HEK293 (cell line): Measurements from ENCODE around the gene WIPF3.

ENCODE experiments used
- CTCF ChIA-PET: fragments of 350-600 bp; formaldehyde crosslinking; extraction: SDS; loops from one replicate; lab custom pipeline; 2021; ENCODE audit warnings: antibody characterized with exemption; lab: Yijun Ruan, JAX
- POLR2A ChIA-PET: fragments of 300-600 bp; formaldehyde crosslinking; extraction: SDS; loops from one replicate; lab custom pipeline; 2020; ENCODE audit warnings: antibody characterized with exemption, inconsistent platforms; lab: Yijun Ruan, JAX
- H3K27ac ChIP-seq: fragments of 200-500 bp; sonication (Bioruptor generic); 2 replicates; pipeline ENCODE4 v1.5.1; 2014; ENCODE audit warnings: low read depth, low read length, control low read depth, inconsistent platforms; ENCODE audit errors: extremely low read depth
- H3K36me3 ChIP-seq, 2 experiments: fragments of 200-500 bp in 1 of 2; sonication (Bioruptor generic) in 1 of 2; 1 replicate in 1 of 2; 2 replicates in 1 of 2; pipeline ENCODE4 v1.5.1; 2014 to 2017; ENCODE audit warnings: inconsistent platforms in 2 of 2, low read length in 2 of 2; ENCODE audit not compliant: control insufficient read depth in 2 of 2, insufficient read depth in 1 of 2
- H3K4me1 ChIP-seq: fragments of 200-500 bp; sonication (Bioruptor generic); 2 replicates; pipeline ENCODE4 v1.5.1; 2014; ENCODE audit warnings: mild to moderate bottlenecking, low read length, inconsistent platforms; ENCODE audit not compliant: control insufficient read depth, insufficient read depth
- H3K4me3 ChIP-seq: 2 replicates; pipeline ENCODE4 v1.5.1; 2011; ENCODE audit warnings: low read depth, mild to moderate bottlenecking, control low read depth, low read length, moderate library complexity
- H3K9me3 ChIP-seq: fragments of 200-500 bp; sonication (Bioruptor generic); 2 replicates; pipeline ENCODE4 v1.5.1; 2014; ENCODE audit warnings: low read depth, low read length, inconsistent platforms; ENCODE audit not compliant: control insufficient read depth, insufficient read depth
- HOXC10 ChIP-seq: sonication (generic); formaldehyde crosslinking; IDR thresholded peaks from 2 replicates; pipeline ENCODE4 v1.8.1; 2023; ENCODE audit warnings: mild to moderate bottlenecking, missing genetic modification reagents
- OSR2 ChIP-seq: fragments of 450-650 bp; formaldehyde crosslinking; IDR thresholded peaks from 2 replicates; pipeline ENCODE4 v1.5.1; 2016; ENCODE audit warnings: missing biosample characterization, missing genetic modification characterization
- OVOL3 ChIP-seq: fragments of 450-650 bp; formaldehyde crosslinking; IDR thresholded peaks from 2 replicates; pipeline ENCODE4 v1.5.1; 2016; ENCODE audit warnings: missing biosample characterization, missing genetic modification characterization
- ZBTB1 ChIP-seq: fragments of 450-650 bp; formaldehyde crosslinking; IDR thresholded peaks from 2 replicates; pipeline ENCODE4 v1.5.1; 2016; ENCODE audit warnings: missing biosample characterization, missing genetic modification characterization
- ZNF146 ChIP-seq: fragments of 450-650 bp; formaldehyde crosslinking; IDR thresholded peaks from 2 replicates; pipeline ENCODE4 v1.5.1; 2016; ENCODE audit warnings: missing biosample characterization, missing genetic modification characterization
- ZNF184 ChIP-seq: fragments of 450-650 bp; IDR thresholded peaks from 2 replicates; pipeline ENCODE4 v1.5.1; 2018; ENCODE audit warnings: missing biosample characterization, mild to moderate bottlenecking, missing genetic modification characterization
- ZNF239 ChIP-seq: fragments of 450-650 bp; formaldehyde crosslinking; IDR thresholded peaks from 2 replicates; pipeline ENCODE4 v1.5.1; 2016; ENCODE audit warnings: missing biosample characterization, missing genetic modification characterization
- ZNF302 ChIP-seq: fragments of 450-650 bp; formaldehyde crosslinking; IDR thresholded peaks from 2 replicates; pipeline ENCODE4 v1.5.1; 2016; ENCODE audit warnings: missing biosample characterization, missing genetic modification characterization, low read depth
- ZNF324 ChIP-seq: fragments of 450-650 bp; formaldehyde crosslinking; IDR thresholded peaks from 2 replicates; pipeline ENCODE4 v1.5.1; 2016; ENCODE audit warnings: missing biosample characterization, missing genetic modification characterization
- ZNF416 ChIP-seq: fragments of 450-650 bp; formaldehyde crosslinking; IDR thresholded peaks from 2 replicates; pipeline ENCODE4 v1.5.1; 2016; ENCODE audit warnings: missing biosample characterization, missing genetic modification characterization
- ZNF600 ChIP-seq: fragments of 450-650 bp; formaldehyde crosslinking; IDR thresholded peaks from 2 replicates; pipeline ENCODE4 v1.5.1; 2016; ENCODE audit warnings: missing biosample characterization, missing genetic modification characterization
- ZNF654 ChIP-seq: fragments of 450-650 bp; formaldehyde crosslinking; IDR thresholded peaks from 2 replicates; pipeline ENCODE4 v1.5.1; 2016; ENCODE audit warnings: low read depth, missing biosample characterization, missing genetic modification characterization
- ZNF660 ChIP-seq: fragments of 450-650 bp; IDR thresholded peaks from 2 replicates; pipeline ENCODE4 v1.5.1; 2018; ENCODE audit warnings: missing biosample characterization, mild to moderate bottlenecking, missing genetic modification characterization
- ZNF664 ChIP-seq: fragments of 450-650 bp; formaldehyde crosslinking; IDR thresholded peaks from 2 replicates; pipeline ENCODE4 v1.5.1; 2016; ENCODE audit warnings: missing biosample characterization, missing genetic modification characterization
- ZSCAN23 ChIP-seq: fragments of 450-650 bp; formaldehyde crosslinking; IDR thresholded peaks from 2 replicates; pipeline ENCODE4 v1.5.1; 2016; ENCODE audit warnings: missing biosample characterization, missing genetic modification characterization
- TF ChIP-seq, protein P1 (sequence below): fragments of 450-650 bp; formaldehyde crosslinking; IDR thresholded peaks from 2 replicates; pipeline ENCODE4 v1.5.1; 2016; ENCODE audit warnings: missing biosample characterization, missing genetic modification characterization
- TF ChIP-seq, protein P2 (sequence below): fragments of 450-650 bp; formaldehyde crosslinking; IDR thresholded peaks from 2 replicates; pipeline ENCODE4 v1.5.1; 2016; ENCODE audit warnings: missing biosample characterization, missing genetic modification characterization
- TF ChIP-seq, protein P3 (sequence below): fragments of 450-650 bp; formaldehyde crosslinking; IDR thresholded peaks from 2 replicates; pipeline ENCODE4 v1.5.1; 2016; ENCODE audit warnings: missing biosample characterization, missing genetic modification characterization
- TF ChIP-seq, protein P4 (sequence below): fragments of 450-650 bp; formaldehyde crosslinking; IDR thresholded peaks from 2 replicates; pipeline ENCODE4 v1.5.1; 2017; ENCODE audit warnings: missing biosample characterization, missing genetic modification characterization

The WIPF3 gene

DNA sequence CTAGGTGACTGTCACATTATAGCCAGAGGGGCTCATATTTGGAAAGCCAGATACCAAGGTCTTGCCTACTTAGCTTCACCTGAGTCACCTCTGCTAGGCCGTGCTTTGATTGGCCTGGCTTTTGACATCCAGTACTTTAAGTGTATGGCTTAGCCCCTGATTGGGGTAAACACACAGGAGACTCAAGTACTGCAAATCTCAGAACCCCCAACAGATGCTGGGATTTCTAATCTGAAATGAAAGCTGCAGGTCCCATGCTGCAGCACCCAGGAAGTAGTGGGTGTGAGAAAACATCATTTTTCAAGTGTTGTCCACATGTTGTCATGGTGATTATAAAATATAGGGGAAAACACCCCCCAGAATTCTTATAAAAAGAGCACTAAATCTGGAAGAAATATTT lies 76.2 kb downstream of the WIPF3 start:
- no peaks in the 10 kb centered on the region for H3K9me3 ChIP-seq
- no peak overlapping the region for H3K4me3 ChIP-seq
- H3K36me3 ChIP-seq: no peaks in the 10 kb centered on the region
- ChIA-PET POLR2A (no interaction called here), CTCF (interaction anchor here (0.6 to 1.3 kb wide), 3 partner anchors 34 to 1000 kb away, joined by 3 to 4 read pairs (median 4); no protein-coding TSS in a partner anchor)
- no peaks in the 10 kb centered on the region; the same call in 1 of the 2 replicates for H3K4me1 ChIP-seq
- TF ChIP-seq ZNF239 (tag by site-specific recombination): no peak
- no peak overlapping the region for H3K27ac ChIP-seq

DNA sequence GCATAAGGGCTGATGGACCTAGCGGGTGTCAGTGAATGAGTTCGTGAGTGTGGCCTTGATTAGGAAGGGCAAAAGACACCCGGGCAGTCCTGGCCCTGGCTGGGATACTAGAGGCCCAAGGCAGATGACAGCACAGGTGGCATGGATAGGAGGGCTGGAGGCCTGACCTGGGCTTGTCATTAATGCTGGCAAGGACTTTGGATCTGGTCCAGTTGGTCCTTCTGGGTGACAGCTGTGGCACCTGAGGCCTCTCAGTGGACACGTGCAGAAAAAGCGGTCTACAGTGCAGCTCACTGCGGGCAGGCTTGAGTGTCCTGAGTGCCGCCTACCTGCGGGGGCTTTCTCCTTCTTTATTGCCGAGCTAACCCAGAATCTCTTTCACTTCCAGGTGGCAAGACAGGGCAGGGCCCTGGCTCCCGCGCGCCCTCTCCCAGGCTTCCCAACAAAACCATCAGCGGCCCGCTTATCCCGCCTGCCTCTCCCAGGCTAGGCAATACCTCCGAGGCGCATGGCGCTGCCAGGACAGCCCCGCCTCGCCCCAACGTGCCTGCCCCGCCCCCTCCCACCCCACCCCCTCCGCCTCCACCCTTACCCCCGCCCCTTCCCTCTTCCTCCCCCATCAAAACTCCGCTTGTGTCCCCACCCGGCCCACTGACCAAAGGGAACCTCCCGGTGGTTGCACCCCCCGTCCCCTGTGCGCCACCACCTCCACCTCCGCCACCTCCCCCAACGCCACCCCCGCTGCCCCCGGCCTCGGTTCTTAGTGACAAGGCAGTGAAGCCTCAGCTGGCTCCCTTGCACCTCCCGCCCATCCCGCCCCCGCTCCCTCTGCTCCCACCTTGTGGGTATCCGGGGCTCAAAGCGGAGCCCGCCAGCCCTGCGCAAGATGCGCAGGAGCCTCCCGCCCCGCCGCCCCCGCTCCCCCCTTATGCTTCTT lies 77.4 kb downstream of the WIPF3 start:
- POLR2A ChIA-PET: no interaction called here
- CTCF ChIA-PET: interaction anchor here (0.5 kb wide), 1 partner anchor 25 kb away, joined by 3 read pairs; no protein-coding TSS in a partner anchor
- no peak for TF ChIP-seq ZNF416
- TF ChIP-seq, protein P1, sequence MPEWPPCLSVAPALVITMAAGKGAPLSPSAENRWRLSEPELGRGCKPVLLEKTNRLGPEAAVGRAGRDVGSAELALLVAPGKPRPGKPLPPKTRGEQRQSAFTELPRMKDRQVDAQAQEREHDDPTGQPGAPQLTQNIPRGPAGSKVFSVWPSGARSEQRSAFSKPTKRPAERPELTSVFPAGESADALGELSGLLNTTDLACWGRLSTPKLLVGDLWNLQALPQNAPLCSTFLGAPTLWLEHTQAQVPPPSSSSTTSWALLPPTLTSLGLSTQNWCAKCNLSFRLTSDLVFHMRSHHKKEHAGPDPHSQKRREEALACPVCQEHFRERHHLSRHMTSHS: no peak
- no peak for TF ChIP-seq ZBTB1 (tag by site-specific recombination)
- TF ChIP-seq ZNF302 (tag by site-specific recombination): no peak
- TF ChIP-seq ZNF184 (tag by site-specific recombination): no peak
- no peak for TF ChIP-seq ZNF146 (tag by site-specific recombination)
- no peak for TF ChIP-seq ZNF324
- no peak for TF ChIP-seq ZNF654 (tag by site-specific recombination)
- TF ChIP-seq, protein P2, sequence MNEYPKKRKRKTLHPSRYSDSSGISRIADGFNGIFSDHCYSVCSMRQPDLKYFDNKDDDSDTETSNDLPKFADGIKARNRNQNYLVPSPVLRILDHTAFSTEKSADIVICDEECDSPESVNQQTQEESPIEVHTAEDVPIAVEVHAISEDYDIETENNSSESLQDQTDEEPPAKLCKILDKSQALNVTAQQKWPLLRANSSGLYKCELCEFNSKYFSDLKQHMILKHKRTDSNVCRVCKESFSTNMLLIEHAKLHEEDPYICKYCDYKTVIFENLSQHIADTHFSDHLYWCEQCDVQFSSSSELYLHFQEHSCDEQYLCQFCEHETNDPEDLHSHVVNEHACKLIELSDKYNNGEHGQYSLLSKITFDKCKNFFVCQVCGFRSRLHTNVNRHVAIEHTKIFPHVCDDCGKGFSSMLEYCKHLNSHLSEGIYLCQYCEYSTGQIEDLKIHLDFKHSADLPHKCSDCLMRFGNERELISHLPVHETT (tag by site-specific recombination): no peak
- TF ChIP-seq ZSCAN23 (tag by site-specific recombination): no peak
- no peak for TF ChIP-seq OVOL3 (tag by site-specific recombination)
- no peak for TF ChIP-seq HOXC10 (CRISPR knock-in tag)
- TF ChIP-seq ZNF664: no peak
- no peak for TF ChIP-seq ZNF600 (tag by site-specific recombination)
- TF ChIP-seq ZNF660 (tag by site-specific recombination): no peak
- no peak for TF ChIP-seq OSR2 (tag by site-specific recombination)
- TF ChIP-seq, protein P3, sequence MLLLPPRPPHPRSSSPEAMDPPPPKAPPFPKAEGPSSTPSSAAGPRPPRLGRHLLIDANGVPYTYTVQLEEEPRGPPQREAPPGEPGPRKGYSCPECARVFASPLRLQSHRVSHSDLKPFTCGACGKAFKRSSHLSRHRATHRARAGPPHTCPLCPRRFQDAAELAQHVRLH (tag by site-specific recombination): no peak
- TF ChIP-seq, protein P4, sequence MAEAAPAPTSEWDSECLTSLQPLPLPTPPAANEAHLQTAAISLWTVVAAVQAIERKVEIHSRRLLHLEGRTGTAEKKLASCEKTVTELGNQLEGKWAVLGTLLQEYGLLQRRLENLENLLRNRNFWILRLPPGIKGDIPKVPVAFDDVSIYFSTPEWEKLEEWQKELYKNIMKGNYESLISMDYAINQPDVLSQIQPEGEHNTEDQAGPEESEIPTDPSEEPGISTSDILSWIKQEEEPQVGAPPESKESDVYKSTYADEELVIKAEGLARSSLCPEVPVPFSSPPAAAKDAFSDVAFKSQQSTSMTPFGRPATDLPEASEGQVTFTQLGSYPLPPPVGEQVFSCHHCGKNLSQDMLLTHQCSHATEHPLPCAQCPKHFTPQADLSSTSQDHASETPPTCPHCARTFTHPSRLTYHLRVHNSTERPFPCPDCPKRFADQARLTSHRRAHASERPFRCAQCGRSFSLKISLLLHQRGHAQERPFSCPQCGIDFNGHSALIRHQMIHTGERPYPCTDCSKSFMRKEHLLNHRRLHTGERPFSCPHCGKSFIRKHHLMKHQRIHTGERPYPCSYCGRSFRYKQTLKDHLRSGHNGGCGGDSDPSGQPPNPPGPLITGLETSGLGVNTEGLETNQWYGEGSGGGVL (tag by site-specific recombination): no peak
- no peak overlapping the region for H3K4me3 ChIP-seq
- H3K27ac ChIP-seq: no peak overlapping the region
- no peaks in the 10 kb centered on the region; the same call in 1 of the 2 replicates for H3K4me1 ChIP-seq
- no peaks in the 10 kb centered on the region for H3K9me3 ChIP-seq
- no peaks in the 10 kb centered on the region for H3K36me3 ChIP-seq
